Measurements from ENCODE around the gene NISCH.

Gene NISCH

DNA sequence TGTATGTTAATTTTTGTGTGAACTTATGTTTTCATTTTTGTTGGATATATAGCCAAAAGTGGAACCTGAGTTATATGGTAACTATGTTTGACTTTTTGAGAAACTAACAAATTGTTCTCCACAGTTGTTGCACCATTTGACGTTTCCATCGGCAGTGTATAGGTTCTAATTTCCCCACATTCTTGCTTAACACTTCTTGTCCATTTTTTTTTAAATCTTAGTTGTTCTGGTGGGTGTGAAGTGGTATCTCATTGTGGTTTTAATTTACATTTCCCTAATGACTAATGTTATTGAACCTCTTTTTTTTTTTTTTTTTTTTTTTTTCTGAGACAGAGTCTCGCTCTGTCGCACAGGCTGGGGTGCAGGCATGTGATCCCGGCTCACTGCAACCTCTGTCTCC is 8.0 kb downstream of the NISCH start:
- no peaks in the 10 kb centered on the region for H3K9me3 Mint-ChIP-seq
- peaks cover 9 to 14% of the 10 kb centered on the region in 2 donors for H3K4me1 Mint-ChIP-seq
- no peaks in the 10 kb centered on the region for H3K27me3 Mint-ChIP-seq
- ATAC-seq (replicated peaks) (no peak), DNase-seq (no peak)
- no peak overlapping the region for H3K4me3 Mint-ChIP-seq
- peaks cover 21 to 29% of the 10 kb centered on the region in 2 donors for H3K36me3 Mint-ChIP-seq
- no peak overlapping the region for H3K27ac Mint-ChIP-seq

DNA sequence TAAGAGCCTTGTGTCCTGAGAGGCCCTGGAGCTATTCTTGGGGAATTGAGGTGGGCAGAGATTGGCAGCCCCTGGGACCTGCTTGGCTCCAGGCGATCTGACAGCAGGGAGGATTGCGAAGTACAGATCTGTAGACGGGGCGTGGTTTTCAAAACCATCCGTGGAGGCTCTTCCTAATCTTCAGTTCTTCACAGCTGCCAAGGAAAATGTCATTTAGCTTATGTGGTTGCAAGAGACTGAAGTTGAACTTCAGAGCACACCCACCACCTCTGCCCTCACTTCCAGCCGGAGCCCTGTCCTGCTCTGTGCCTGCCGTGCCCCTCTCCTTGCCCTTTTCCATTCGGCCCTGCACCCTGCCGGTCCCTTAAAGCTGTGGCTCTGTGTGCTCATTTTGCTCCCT is 12.9 kb downstream of the NISCH start:
- DNase-seq = no peak
- peaks cover 20 to 23% of the 10 kb centered on the region in 2 donors for H3K36me3 Mint-ChIP-seq
- peaks cover 2 to 6% of the 10 kb centered on the region in 2 donors for H3K4me1 Mint-ChIP-seq
- H3K9me3 Mint-ChIP-seq = no peaks in the 10 kb centered on the region
- H3K4me3 Mint-ChIP-seq = no peak overlapping the region
- no peak for ATAC-seq (replicated peaks)
- no peak overlapping the region for H3K27ac Mint-ChIP-seq
- H3K27me3 Mint-ChIP-seq = no peaks in the 10 kb centered on the region

DNA sequence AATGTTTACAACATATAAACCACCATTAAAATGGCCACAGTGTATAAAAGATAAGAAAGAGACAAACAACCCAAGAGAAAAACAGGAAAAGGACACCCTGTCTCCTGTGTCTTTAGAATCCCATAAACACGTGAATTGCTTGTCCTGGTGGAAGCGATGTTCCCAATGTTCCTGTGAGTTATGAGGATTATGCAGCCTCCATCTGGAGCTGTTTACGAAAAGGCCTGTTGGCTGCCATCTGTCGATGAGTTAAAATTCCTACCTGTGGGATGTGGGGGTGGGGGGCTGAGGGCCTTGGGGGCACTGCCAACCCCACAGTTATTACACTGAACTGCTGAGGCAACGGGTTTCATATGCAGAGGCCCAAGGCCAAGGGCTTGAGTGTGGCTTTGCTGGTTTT is 13.6 kb downstream of the NISCH start:
- Mint-ChIP-seq H3K36me3 (peaks cover 20 to 28% of the 10 kb centered on the region in 2 donors), H3K9me3 (no peaks in the 10 kb centered on the region), H3K4me3 (no peak overlapping the region), H3K27me3 (no peaks in the 10 kb centered on the region), H3K4me1 (peaks cover 2 to 6% of the 10 kb centered on the region in 2 donors), H3K27ac (peak overlapping the region; percentile 25)
- ATAC-seq (replicated peaks) (no peak), DNase-seq (no peak)

DNA sequence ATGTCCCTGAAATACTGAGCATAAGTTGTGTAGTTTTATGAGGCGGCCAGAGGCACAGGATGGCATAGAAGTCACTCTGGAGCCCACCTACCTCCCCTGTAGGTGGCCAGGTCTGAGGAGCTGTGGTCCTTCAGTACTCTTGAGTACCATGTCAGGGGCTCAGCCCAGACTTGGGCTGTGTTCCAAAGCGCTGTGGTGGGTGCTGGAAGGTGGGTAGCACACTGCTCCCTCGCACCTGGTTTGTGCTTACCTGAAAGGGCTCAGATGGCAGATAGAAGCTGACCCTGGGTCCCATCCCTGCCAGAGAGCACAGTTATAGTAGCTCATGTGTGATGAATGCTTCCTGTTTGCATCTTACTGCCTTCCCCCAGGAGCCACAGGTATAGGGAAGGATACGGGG is 15.5 kb downstream of the NISCH start:
- Mint-ChIP-seq H3K4me3 (no peak overlapping the region), H3K9me3 (no peaks in the 10 kb centered on the region), H3K27me3 (no peaks in the 10 kb centered on the region), H3K36me3 (peaks cover 28 to 41% of the 10 kb centered on the region in 2 donors), H3K4me1 (peaks cover 2 to 6% of the 10 kb centered on the region in 2 donors), H3K27ac (no peak overlapping the region)
- no peak for ATAC-seq (replicated peaks)
- DNase-seq = no peak

DNA sequence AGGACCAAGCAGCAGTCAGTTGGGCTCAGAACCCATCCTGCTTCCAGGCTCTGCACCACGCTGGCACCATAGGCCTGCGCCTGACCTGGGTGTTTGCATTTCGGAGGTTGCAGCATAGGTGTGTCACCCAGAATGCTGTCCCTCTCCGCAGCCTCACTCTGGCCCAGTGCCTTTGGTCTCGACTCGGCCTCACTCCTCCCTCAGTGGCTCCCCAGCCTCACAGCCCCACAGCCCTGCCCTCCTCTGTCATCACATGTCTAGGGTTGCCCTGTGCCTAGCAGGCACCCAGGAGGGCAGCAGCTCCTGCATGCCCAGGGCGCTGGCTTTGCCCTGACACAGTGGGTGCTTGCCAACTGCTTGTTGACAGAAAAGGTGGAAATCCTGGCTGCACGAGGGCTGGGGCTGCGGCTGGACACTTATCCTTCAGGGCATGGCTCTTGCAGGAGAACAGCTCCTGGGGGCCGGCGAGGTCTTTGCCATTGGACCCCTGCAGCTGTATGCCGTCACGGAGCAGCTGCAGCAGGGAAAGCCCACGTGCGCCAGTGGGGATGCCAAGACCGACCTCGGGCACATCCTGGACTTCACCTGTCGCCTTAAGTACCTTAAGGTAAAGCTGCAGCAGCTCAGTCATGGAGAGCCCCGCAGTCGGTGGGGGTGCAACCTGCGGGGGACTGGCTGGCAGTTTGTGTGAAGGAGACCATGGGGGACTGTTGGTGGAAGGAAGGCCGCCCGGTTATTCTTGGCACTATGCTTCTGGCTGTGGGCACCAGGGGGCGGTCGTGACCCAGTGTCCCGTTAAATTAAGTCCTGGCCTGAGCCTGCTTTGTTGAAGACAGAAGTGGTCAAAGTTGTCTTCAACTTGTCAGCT is 16.2 kb downstream of the NISCH start:
- H3K4me1 Mint-ChIP-seq = peaks cover 2 to 6% of the 10 kb centered on the region in 2 donors
- H3K9me3 Mint-ChIP-seq = no peaks in the 10 kb centered on the region
- H3K27ac Mint-ChIP-seq = no peak overlapping the region
- no peaks in the 10 kb centered on the region for H3K27me3 Mint-ChIP-seq
- H3K36me3 Mint-ChIP-seq = peaks cover 27 to 41% of the 10 kb centered on the region in 2 donors
- peak; percentile 23 for DNase-seq
- no peak overlapping the region for H3K4me3 Mint-ChIP-seq
- peak; percentile 86 to 89 for ATAC-seq (replicated peaks)

DNA sequence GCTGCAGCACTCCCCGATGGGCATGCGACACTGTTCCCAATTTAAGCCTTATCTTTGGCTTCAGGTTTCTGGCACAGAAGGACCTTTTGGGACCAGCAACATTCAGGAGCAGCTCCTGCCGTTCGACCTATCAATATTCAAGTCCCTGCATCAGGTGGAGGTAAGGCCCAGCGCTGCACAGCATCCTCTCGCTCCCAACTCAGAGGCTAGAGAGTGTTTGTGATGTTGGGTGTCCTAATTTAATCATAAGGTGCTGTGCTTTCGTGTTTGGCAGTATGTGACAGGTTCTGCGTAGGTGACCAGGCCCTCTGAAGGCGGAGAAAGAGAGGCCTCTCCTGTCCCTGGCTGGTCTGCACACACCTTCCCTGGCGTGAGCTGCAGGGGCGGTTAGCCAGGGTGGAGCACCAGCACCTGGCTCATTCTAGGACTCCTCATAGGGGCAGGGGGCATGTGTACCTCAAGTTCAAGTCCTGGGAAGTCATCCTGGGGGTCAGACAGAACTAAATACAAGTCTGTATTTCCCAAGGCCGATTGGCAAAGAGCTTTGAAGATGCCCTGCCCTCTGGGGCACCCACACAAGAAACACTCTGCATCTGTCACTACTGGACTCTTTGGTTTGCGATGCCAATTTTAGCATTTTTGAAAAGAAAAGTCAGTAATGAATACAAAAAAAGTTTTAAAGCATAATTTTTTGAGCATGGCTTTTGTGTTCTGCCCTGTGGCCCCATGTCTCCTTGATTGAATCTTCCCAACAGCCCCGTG is 17.0 kb downstream of the NISCH start:
- H3K4me3 Mint-ChIP-seq = no peak overlapping the region
- DNase-seq = no peak
- peaks cover 29 to 46% of the 10 kb centered on the region in 2 donors for H3K36me3 Mint-ChIP-seq
- no peak overlapping the region for H3K27ac Mint-ChIP-seq
- no peaks in the 10 kb centered on the region for H3K9me3 Mint-ChIP-seq
- no peak for ATAC-seq (replicated peaks)
- no peaks in the 10 kb centered on the region for H3K27me3 Mint-ChIP-seq
- peaks cover 2 to 6% of the 10 kb centered on the region in 2 donors for H3K4me1 Mint-ChIP-seq

DNA sequence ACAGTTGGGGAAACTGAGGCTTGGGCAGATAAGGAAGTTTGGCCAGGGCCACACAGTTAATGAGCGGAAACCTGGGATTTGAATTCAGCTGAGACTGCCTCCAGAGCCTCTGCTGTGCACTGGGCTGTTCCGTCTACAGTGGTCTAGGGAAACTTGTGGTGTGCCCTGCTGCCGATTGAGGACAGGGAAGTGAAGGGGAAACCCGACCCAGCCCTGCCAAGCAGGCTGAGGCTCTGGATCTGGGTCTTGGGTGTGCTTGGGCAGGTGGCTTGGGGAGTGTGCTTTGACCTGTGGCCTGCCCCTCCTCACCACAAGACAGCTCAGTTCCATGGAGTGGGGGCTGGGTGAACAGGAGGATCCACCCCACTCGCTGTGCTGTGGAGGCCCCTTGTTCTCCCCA is 17.6 kb downstream of the NISCH start:
- Mint-ChIP-seq H3K27ac (peak overlapping the region; percentile 31), H3K36me3 (peaks cover 28 to 47% of the 10 kb centered on the region in 2 donors), H3K4me1 (peaks cover 2 to 6% of the 10 kb centered on the region in 2 donors), H3K9me3 (no peaks in the 10 kb centered on the region), H3K4me3 (no peak overlapping the region), H3K27me3 (no peaks in the 10 kb centered on the region)
- DNase-seq (no peak), ATAC-seq (replicated peaks) (no peak)

DNA sequence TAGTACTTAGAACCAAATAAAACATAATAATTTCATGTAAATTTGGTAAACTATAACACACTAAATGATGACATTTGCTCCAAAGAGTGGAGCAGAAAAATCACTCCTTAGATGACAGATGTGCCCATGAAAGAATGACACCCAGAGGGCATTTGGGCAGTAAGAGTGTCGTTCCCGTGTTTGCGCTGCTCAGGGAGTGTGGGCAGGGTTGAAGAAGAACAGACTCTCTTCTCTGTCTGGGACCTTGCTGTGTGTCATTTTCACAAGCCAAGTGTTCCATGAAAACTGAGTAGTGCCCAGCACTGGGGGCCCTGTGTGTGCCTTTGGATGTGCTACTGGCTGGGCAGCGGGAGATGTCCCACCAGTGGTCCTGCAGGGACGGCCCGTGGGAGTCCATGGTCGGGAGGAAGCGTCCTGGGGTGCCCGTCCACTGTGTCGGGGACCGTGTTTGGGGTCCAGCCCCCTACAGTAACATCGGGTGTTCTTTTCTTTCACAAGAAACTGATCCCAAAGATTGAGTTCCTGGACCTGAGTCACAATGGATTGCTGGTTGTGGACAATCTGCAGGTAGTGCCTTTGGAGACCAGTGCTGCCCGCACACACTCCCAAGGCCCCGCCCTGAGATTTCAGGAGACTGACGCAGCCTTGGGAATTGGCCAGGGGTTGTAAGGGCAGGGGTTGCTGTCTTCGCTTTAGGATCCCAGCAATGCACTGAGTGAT is 21.8 kb downstream of the NISCH start:
- peaks cover 45 to 67% of the 10 kb centered on the region in 2 donors for H3K36me3 Mint-ChIP-seq
- H3K27me3 Mint-ChIP-seq = no peaks in the 10 kb centered on the region
- no peaks in the 10 kb centered on the region for H3K9me3 Mint-ChIP-seq
- H3K4me3 Mint-ChIP-seq = no peak overlapping the region
- ATAC-seq (replicated peaks) (no peak), DNase-seq (no peak)
- no peaks in the 10 kb centered on the region for H3K4me1 Mint-ChIP-seq
- H3K27ac Mint-ChIP-seq = no peak overlapping the region

DNA sequence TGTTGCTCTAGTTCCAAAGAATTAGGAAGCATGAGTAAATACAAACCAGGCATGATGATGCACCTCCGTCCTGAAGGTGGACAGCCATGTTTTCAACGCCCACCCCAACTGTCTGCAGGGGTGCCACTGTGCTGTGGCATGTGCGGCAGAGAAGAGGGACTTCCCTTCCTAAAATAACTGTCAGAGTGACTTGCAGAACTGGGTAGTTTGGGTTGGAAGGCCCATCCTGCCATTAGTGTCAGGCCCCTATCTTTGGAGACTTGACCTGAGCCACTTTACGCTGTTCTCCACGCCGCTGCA is 22.3 kb downstream of the NISCH start:
- Mint-ChIP-seq H3K36me3 (peaks cover 46 to 68% of the 10 kb centered on the region in 2 donors), H3K27ac (no peak overlapping the region), H3K27me3 (no peaks in the 10 kb centered on the region), H3K4me1 (no peaks in the 10 kb centered on the region), H3K9me3 (no peaks in the 10 kb centered on the region), H3K4me3 (no peak overlapping the region)
- DNase-seq (no peak), ATAC-seq (replicated peaks) (no peak)

DNA sequence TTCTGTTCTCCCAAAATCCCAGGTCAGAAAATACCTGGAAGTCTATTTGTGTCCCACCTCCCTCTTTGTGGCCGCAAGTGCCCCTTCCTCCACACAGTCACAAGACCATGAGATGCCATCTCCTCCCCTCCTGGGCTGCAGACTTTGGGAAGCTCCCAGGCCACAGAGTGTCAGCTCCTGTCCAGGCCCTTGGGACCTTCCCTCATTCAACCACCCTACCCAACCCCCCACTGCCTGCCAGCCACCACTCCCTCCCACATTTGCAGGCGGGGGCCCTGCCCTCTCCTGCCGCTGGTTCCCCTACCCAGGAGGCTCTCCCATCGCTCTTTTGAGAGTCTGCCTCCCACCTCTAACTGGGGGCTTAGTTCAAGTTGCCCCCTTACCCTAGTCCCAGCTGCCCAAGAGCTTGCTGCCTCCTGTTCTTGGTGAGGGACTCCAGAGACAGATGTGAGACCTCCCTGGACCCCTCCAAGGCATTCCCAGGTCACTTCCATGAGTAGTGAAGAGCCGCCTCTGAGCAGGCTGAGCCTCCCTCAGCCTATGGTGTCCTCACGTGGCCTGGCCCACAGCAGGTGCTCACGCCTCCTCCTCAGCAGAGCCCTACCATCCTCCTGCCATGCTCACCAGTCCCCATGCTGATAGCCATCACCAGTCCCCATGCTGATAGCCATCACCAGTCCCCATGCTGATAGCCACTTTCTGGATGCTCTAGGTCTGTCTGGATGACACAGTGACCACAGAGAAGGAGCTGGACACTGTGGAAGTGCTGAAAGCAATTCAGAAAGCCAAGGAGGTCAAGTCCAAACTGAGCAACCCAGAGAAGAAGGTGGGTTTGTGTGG is 23.9 kb downstream of the NISCH start:
- H3K27me3 Mint-ChIP-seq = no peaks in the 10 kb centered on the region
- DNase-seq (no peak), ATAC-seq (replicated peaks) (no peak)
- no peak overlapping the region for H3K4me3 Mint-ChIP-seq
- H3K36me3 Mint-ChIP-seq = peaks cover 45 to 61% of the 10 kb centered on the region in 2 donors
- H3K27ac Mint-ChIP-seq = no peak overlapping the region
- no peaks in the 10 kb centered on the region for H3K4me1 Mint-ChIP-seq
- no peaks in the 10 kb centered on the region for H3K9me3 Mint-ChIP-seq

DNA sequence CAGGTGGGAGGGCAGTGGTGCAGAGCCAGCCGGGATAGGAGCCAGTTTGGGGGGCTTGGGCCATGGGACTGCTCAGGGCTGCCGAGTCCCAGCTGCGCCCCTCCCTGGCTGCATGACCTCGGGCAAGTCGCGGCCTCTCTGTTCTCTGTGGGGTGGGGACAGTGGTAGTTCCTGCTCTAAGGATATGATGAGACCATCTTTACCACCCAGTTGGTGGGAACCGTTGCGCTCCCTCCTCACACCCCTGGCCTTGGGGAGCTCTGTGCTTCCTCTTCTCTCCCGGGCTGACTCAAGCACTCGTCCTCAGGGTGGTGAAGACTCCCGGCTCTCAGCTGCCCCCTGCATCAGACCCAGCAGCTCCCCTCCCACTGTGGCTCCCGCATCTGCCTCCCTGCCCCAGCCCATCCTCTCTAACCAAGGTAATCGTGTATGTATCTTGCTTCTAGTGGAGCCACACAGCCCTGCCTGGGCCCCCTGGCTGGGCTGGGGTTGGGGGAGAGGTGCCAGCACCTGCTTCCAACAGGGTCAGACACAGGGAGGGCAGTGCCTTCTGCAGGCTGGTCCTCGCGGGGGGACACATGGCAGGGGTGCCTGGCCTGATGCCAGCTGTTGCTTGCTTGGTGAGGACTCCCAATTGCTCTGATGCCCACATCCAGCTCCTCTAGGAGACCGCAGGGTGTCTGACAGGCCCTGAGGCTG is 24.6 kb downstream of the NISCH start:
- peak overlapping the region; percentile 56 for H3K27ac Mint-ChIP-seq
- no peak overlapping the region for H3K4me3 Mint-ChIP-seq
- ATAC-seq (replicated peaks) (no peak), DNase-seq (no peak)
- no peaks in the 10 kb centered on the region for H3K27me3 Mint-ChIP-seq
- no peaks in the 10 kb centered on the region for H3K9me3 Mint-ChIP-seq
- H3K36me3 Mint-ChIP-seq = peaks cover 43 to 60% of the 10 kb centered on the region in 2 donors
- no peaks in the 10 kb centered on the region for H3K4me1 Mint-ChIP-seq

DNA sequence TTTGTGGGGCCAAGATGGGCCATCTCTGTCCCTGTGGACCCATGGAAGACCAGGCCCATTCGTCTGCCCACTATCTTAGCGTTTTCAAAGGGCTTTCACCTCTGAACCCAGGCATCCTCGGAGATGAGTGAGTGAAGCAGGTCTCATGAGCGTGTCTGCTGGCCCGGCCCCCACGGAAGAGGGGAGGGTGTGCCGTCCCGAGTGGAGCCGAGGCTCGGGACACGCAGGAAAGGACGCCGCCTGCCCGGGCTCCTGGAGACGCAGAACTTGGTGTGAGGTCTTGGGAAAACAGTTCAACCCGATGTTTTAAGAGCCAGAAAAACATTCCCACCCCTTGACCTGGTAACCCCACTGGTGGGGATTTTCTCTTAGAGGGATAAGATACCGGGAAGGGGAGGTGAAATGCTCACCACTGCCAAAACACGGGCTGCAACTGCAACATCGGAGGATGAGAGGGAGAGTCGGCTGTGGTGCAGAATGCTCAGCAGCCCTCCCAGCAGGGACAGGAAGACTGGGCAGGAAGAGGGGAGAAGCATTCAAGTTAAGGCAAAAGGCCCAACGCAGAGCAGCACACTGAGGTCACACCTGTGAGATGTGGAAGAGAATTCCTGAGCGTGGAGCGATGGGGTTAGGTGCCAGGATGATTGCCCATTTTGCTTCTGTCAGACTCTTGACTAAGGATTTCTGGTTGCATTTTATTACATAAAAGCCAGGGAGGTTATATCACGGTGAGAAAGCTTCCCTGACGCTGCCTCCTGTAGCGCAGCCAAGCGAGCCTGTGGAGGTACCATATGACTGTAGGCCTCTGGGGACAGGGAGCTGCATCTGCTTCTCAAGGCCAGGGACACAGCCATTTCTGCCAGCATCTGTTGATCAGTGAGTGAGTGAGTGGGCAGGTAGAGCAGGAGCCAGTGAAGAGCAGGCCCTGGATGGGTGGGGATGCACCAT is 25.6 kb downstream of the NISCH start:
- H3K27ac Mint-ChIP-seq = peak overlapping the region; percentile 33
- DNase-seq (no peak), ATAC-seq (replicated peaks) (no peak)
- no peaks in the 10 kb centered on the region for H3K4me1 Mint-ChIP-seq
- H3K36me3 Mint-ChIP-seq = peaks cover 38 to 58% of the 10 kb centered on the region in 2 donors
- H3K27me3 Mint-ChIP-seq = no peaks in the 10 kb centered on the region
- H3K4me3 Mint-ChIP-seq = no peak overlapping the region
- H3K9me3 Mint-ChIP-seq = no peaks in the 10 kb centered on the region

Measured in stimulated activated naive B cell treated with anti-CD40 and anti-IgM and Interleukin-4, amounts not matched to agents 10 μg/mL and 1 μg/mL and 100 μg/mL, for 72 hours (primary cell).